ENCODE results near the gene FIBP. TPM values are rescaled to one million over a fixed set of nuclear protein-coding genes. Genes with fewer than 3 reads are reported as not detected.

FIBP gene
- total and polyA plus RNA-seq, 3 donors from 2014 or later, result 131 to 149 (median 144) TPM

DNA sequence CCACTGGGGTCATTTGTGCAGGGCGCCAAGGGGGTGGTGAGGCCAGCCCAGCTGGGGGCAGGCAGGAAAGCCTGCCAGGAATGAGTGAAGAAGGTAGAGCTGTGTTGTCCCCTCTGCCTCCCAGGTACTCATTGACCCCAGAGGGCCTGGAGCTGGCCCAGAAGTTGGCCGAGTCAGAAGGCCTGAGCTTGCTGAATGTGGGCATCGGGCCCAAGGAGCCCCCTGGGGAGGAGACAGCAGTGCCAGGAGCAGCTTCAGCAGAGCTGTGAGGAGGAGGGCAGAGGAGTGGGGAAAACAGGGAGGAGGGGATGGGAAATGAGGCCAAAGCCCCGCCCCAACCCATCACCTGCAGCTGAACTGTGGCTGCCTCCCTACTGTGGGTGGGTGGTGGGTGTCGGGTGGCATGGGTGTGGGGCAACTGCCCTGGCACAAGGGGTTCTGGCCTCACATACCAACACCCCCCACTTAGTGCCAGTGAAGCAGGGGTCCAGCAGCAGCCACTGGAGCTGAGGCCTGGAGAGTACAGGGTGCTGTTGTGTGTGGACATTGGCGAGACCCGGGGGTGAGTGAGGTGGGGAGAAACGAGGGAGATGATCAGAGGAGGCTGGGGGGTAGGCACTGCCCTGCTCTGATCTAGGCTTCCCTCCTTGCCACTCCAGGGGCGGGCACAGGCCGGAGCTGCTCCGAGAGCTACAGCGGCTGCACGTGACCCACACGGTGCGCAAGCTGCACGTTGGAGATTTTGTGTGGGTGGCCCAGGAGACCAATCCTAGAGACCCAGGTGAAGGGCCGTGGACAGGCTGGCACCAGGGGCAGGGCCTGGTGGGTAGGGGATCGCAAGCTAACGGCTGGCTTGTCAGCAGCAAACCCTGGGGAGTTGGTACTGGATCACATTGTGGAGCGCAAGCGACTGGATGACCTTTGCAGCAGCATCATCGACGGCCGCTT is 25.1 kb downstream of the FIBP start:
- no peak for DNase-seq
- H3K4me1 ChIP-seq, result peaks cover 7% of the 10 kb centered on the region

GRCh38 chr11:65862191-65862735 is 26.0 kb downstream of the FIBP start:
- Histone ChIP-seq H3K27me3 (no peaks in the 10 kb centered on the region), H3K4me3 (no peak overlapping the region), H3K27ac (no peak overlapping the region), H3K9me3 (no peaks in the 10 kb centered on the region), H3K36me3 (ENCODE audit: low read depth, missing control alignments) (no peaks in the 10 kb centered on the region), H3K4me1 (peaks cover 7% of the 10 kb centered on the region)
- DNase-seq, result no peak
- WGBS, 2 donors, result 78 to 95% methylated on average over 4 to 5 of the region's 5 CpGs
- intact Hi-C loops (cut with DNase I; ENCODE audit: low total_unique reads), result no loop called here
- TF ChIP-seq, protein P1, sequence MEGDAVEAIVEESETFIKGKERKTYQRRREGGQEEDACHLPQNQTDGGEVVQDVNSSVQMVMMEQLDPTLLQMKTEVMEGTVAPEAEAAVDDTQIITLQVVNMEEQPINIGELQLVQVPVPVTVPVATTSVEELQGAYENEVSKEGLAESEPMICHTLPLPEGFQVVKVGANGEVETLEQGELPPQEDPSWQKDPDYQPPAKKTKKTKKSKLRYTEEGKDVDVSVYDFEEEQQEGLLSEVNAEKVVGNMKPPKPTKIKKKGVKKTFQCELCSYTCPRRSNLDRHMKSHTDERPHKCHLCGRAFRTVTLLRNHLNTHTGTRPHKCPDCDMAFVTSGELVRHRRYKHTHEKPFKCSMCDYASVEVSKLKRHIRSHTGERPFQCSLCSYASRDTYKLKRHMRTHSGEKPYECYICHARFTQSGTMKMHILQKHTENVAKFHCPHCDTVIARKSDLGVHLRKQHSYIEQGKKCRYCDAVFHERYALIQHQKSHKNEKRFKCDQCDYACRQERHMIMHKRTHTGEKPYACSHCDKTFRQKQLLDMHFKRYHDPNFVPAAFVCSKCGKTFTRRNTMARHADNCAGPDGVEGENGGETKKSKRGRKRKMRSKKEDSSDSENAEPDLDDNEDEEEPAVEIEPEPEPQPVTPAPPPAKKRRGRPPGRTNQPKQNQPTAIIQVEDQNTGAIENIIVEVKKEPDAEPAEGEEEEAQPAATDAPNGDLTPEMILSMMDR (IDR thresholded peaks at IDR 0.05), result no peak
- no peak for TF ChIP-seq POLR2A (IDR thresholded peaks at IDR 0.05)

More for the DNA sequence above, 25.1 kb downstream of the FIBP start:
- TF ChIP-seq POLR2A (IDR thresholded peaks at IDR 0.05), result no peak
- TF ChIP-seq, protein P1 (IDR thresholded peaks at IDR 0.05), result no peak
- Histone ChIP-seq H3K4me3 (no peak overlapping the region), H3K9me3 (no peaks in the 10 kb centered on the region), H3K36me3 (ENCODE audit: low read depth, missing control alignments) (no peaks in the 10 kb centered on the region), H3K27me3 (no peaks in the 10 kb centered on the region), H3K27ac (no peak overlapping the region)
- intact Hi-C loops (cut with DNase I; ENCODE audit: low total_unique reads), result no loop called here
- WGBS, 2 donors, result 86 to 88% methylated on average over 24 of the region's 24 CpGs

- no peak for TF ChIP-seq POLR2A (IDR thresholded peaks at IDR 0.05)
- TF ChIP-seq, protein P1 (IDR thresholded peaks at IDR 0.05), result no peak
- DNase-seq, result no peak
- Histone ChIP-seq H3K27me3 (no peaks in the 10 kb centered on the region), H3K36me3 (ENCODE audit: low read depth, missing control alignments) (no peaks in the 10 kb centered on the region), H3K27ac (no peak overlapping the region), H3K4me1 (peaks cover 7% of the 10 kb centered on the region), H3K9me3 (no peaks in the 10 kb centered on the region), H3K4me3 (peak overlapping the region in 1 of 2 donors; percentile 85)
- 73 to 83% methylated on average over 5 to 13 of the region's 13 CpGs for WGBS, 2 donors
- intact Hi-C loops (cut with DNase I; ENCODE audit: low total_unique reads), result no loop called here
Observed at GRCh38 chr11:65861533-65862183, 26.6 kb downstream of the FIBP start.

GRCh38 chr11:65861165-65861505 is 27.1 kb downstream of the FIBP start:
- intact Hi-C loops (cut with DNase I; ENCODE audit: low total_unique reads), result no loop called here
- Histone ChIP-seq H3K27me3 (no peaks in the 10 kb centered on the region), H3K27ac (peak overlapping the region; percentile 88 to 94), H3K4me3 (peak overlapping the region; percentile 85 to 97), H3K36me3 (ENCODE audit: low read depth, missing control alignments) (no peaks in the 10 kb centered on the region), H3K9me3 (no peaks in the 10 kb centered on the region), H3K4me1 (peaks cover 11% of the 10 kb centered on the region)
- no peak for TF ChIP-seq POLR2A (IDR thresholded peaks at IDR 0.05)
- TF ChIP-seq, protein P1 (IDR thresholded peaks at IDR 0.05), result no peak
- no peak for DNase-seq
- 9 to 14% methylated on average over 1 to 14 of the region's 14 CpGs for WGBS, 2 donors
